ENCODE measurements around the gene BIN2.

DNA sequence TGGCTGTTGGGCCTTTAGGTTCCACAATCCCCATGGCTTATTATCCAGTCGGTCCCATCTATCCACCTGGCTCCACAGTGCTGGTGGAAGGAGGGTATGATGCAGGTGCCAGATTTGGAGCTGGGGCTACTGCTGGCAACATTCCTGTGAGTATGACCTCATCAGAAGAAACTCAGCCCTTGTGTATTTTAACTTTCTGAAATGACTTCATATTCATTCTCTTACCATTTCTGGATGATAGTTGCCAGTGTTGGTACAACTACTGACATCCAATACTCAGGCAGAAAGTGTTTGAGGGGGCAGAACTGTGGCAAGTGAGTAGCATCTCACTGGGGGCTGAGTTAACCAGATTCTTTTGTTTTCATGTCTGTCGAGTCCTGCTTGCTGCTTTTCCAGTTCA lies 83.0 kb downstream of the BIN2 start:
- no peak for TF ChIP-seq CTCF (IDR thresholded peaks at IDR 0.05; ENCODE audit: low read depth, low read length, poor library complexity, severe bottlenecking)
- no peak for TF ChIP-seq EZH2phosphoT487 (IDR thresholded peaks at IDR 0.05; ENCODE audit: borderline replicate concordance, low read length)
